COLO829 (cell line): ENCODE results near the gene NTS.

Source experiments
- DNase-seq: peaks from one replicate; pipeline ENCODE4 v3.0.0; 2012; ENCODE audit warnings: low spot score

NTS gene

GRCh38 chr12:85923767-85924331 lies 49.8 kb downstream of the NTS start:
- DNase-seq: peak; percentile 3

- no peak for DNase-seq
Observed at GRCh38 chr12:85927166-85927565, 53.1 kb downstream of the NTS start.
